ENCODE measurements around the gene MED27. TPM values are rescaled to one million over a fixed set of nuclear protein-coding genes. Genes with fewer than 3 reads are reported as not detected.

Gene MED27
- total and polyA plus RNA-seq, 2 of the 13 experiments (the other 11 are each of a cell fraction or from before 2014, with no cell fraction given) = 16.9 to 19.0 TPM

DNA sequence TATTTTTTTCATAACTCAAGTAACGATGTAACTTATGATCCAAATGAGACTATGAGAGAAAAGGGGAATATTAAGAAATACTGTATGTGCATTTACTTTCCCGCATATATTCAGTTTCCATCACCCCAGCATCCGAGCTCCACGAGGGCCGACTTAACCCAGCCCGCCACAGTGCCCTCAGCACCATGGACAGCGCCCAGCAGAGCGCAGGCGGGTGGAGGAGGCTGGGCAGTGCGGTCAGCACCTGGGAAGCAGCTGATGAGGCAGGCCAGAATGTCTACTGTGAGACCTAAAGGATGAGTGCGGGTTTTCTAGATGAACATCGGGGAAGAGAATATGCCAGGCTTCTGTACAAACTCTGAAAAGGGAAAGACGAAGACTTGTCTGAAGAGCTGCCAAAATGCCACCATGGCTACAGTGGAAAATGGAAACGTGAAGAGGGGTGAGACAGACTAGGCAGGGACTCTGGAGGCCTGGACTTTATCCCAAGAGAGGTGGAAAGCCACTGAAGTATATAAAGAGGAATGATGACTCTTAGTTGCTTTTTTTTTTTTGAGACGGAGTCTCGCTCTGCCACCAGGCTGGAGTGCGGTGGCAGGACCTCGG is 34.5 kb upstream of the MED27 start (continued):
- TF ChIP-seq GZF1 (CRISPR knock-in tag; IDR thresholded peaks at IDR 0.05) (peak; percentile 91), ZNF816 (CRISPR knock-in tag; IDR thresholded peaks at IDR 0.05; ENCODE audit: borderline replicate concordance) (peak; percentile 98), TBP (CRISPR knock-in tag; IDR thresholded peaks at IDR 0.05) (no peak), ZNF563 (CRISPR knock-in tag; IDR thresholded peaks at IDR 0.05) (peak; percentile 98), AGO1 (IDR thresholded peaks at IDR 0.05; ENCODE audit: low read depth, low read length, poor library complexity, severe bottlenecking) (no peak)

DNA sequence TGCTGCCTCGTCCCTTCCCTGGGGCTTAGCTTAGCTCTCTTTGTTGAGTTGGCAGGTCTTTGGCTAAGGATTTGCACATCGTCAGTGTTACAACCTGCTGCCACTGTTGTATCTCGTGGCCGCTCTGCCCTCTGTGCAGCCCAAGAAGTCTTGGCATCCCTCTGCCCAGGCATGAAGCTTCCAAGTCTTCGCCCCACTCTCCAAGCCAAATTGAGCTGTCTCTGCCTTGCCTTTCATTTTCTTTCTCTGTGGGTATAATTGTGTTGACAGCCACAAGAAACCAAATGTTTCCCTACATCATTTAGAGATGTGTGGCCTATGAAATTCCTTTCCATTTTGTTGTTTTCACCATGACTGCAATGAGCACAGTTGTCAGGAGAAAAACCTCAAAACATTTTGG is 29.6 kb upstream of the MED27 start:
- POLR2A ChIA-PET = no interaction called here
- Histone ChIP-seq H2AFZ (ENCODE audit: low read length) (no peak overlapping the region), H3K4me1 (ENCODE audit: insufficient read depth, low read length) (no peaks in the 10 kb centered on the region), H3K79me2 (ENCODE audit: insufficient read depth, low read length) (no peaks in the 10 kb centered on the region), H3K9ac (ENCODE audit: insufficient read depth, low read depth, low read length) (no peak overlapping the region), H3K27me3 (ENCODE audit: control insufficient read depth in 1 of 2, insufficient read depth in 2 of 2, low read length in 2 of 2) (no peaks in the 10 kb centered on the region; a peak in 1 of 5 replicates), H3K36me3 (replicated peaks in 1 of 2; ENCODE audit: control insufficient read depth in 1 of 2, insufficient read depth in 2 of 2, low read length in 2 of 2) (no peaks in the 10 kb centered on the region), H3K27ac (ENCODE audit: extremely low read length, insufficient read depth, low read length) (no peak overlapping the region), H3K4me2 (ENCODE audit: low read depth, low read length) (no peak overlapping the region), H3K4me3 (replicated peaks in 1 of 3; ENCODE audit: insufficient read depth in 1 of 3, low read depth in 2 of 3, low read length in 3 of 3) (no peak overlapping the region), H4K20me1 (ENCODE audit: insufficient read depth, low read length) (peaks cover 3% of the 10 kb centered on the region; the same call in 1 of the 2 replicates), H3K9me3 (ENCODE audit: low read length) (no peaks in the 10 kb centered on the region)
- DNase-seq (ENCODE audit: low spot score) (no peak), ATAC-seq (no peak), FAIRE-seq (no peak)
- in situ Hi-C loops (cut with HindIII; ENCODE audit: extremely low pct_ligation_motif_present, low pct_unique_long_range_greater_than_20kb) (no loop called here), intact Hi-C loops (cut with micrococcal nuclease; ENCODE audit: unreplicated experiment) (no loop called here)
- 15% methylated on average over 4 of the region's 5 CpGs for WGBS (ENCODE audit: low lambda C conversion rate)
- BruUV-seq (replicated peaks) = no TSS peak
- TF ChIP-seq, protein P1, sequence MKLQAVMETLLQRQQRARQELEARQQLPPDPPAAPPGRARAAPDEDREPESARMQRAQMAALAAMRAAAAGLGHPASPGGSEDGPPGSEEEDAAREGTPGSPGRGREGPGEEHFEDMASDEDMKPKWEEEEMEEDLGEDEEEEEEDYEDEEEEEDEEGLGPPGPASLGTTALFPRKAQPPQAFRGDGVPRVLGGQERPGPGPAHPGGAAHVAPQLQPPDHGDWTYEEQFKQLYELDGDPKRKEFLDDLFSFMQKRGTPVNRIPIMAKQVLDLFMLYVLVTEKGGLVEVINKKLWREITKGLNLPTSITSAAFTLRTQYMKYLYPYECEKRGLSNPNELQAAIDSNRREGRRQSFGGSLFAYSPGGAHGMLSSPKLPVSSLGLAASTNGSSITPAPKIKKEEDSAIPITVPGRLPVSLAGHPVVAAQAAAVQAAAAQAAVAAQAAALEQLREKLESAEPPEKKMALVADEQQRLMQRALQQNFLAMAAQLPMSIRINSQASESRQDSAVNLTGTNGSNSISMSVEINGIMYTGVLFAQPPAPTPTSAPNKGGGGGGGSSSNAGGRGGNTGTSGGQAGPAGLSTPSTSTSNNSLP (IDR thresholded peaks at IDR 0.05; ENCODE audit: low read depth, low read length) = no peak
- TF ChIP-seq KLF16 (CRISPR knock-in tag; IDR thresholded peaks at IDR 0.05) (no peak), PAWR (CRISPR knock-in tag; IDR thresholded peaks at IDR 0.05; ENCODE audit: borderline replicate concordance) (no peak), ZNF83 (CRISPR knock-in tag; IDR thresholded peaks at IDR 0.05; ENCODE audit: borderline replicate concordance) (no peak), ZNF337 (CRISPR knock-in tag; IDR thresholded peaks at IDR 0.05; ENCODE audit: borderline replicate concordance, low read depth) (no peak), ZBTB7A (CRISPR knock-in tag; IDR thresholded peaks at IDR 0.05) (no peak), SSRP1 (CRISPR knock-in tag; IDR thresholded peaks at IDR 0.05) (no peak), ZNF883 (CRISPR knock-in tag; IDR thresholded peaks at IDR 0.05; ENCODE audit: not compliant biosample characterization) (no peak), ZNF460 (CRISPR knock-in tag; IDR thresholded peaks at IDR 0.05; ENCODE audit: borderline replicate concordance) (no peak), XRCC5 (optimal IDR thresholded peaks at IDR 0.05; ENCODE audit: low read length) (no peak), NFIC (IDR thresholded peaks at IDR 0.05; ENCODE audit: low read length) (no peak), HES4 (CRISPR knock-in tag; IDR thresholded peaks at IDR 0.05; ENCODE audit: borderline replicate concordance) (no peak), ZNF354B (CRISPR knock-in tag; IDR thresholded peaks at IDR 0.05) (no peak), NPAS2 (CRISPR knock-in tag; IDR thresholded peaks at IDR 0.05; ENCODE audit: borderline replicate concordance) (no peak), TRIM24 (CRISPR knock-in tag; IDR thresholded peaks at IDR 0.05) (no peak)
- TF ChIP-seq, protein P2, sequence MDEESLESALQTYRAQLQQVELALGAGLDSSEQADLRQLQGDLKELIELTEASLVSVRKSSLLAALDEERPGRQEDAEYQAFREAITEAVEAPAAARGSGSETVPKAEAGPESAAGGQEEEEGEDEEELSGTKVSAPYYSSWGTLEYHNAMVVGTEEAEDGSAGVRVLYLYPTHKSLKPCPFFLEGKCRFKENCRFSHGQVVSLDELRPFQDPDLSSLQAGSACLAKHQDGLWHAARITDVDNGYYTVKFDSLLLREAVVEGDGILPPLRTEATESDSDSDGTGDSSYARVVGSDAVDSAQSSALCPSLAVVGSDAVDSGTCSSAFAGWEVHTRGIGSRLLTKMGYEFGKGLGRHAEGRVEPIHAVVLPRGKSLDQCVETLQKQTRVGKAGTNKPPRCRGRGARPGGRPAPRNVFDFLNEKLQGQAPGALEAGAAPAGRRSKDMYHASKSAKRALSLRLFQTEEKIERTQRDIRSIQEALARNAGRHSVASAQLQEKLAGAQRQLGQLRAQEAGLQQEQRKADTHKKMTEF (CRISPR knock-in tag; IDR thresholded peaks at IDR 0.05) = no peak
- CTCF ChIA-PET (ENCODE audit: low intra/inter-chr PET ratio, low total read pairs) = no interaction called here
